PC-9 (cell line): ENCODE data around the gene RNASE1.

ENCODE experiments used
- EZH2 ChIP-seq: fragments of 200-600 bp; sonication (generic); IDR thresholded peaks from 2 replicates; pipeline ENCODE4 v1.8.0; 2017; ENCODE audit warnings: antibody characterized with exemption, low read depth
- TF ChIP-seq, protein P1 (sequence below): fragments of 200-600 bp; sonication (generic); conservative IDR thresholded peaks from 2 replicates; pipeline ENCODE4 v1.6.1; 2017; ENCODE audit warnings: mixed run types, antibody characterized with exemption, mild to moderate bottlenecking, moderate library complexity

DNA sequence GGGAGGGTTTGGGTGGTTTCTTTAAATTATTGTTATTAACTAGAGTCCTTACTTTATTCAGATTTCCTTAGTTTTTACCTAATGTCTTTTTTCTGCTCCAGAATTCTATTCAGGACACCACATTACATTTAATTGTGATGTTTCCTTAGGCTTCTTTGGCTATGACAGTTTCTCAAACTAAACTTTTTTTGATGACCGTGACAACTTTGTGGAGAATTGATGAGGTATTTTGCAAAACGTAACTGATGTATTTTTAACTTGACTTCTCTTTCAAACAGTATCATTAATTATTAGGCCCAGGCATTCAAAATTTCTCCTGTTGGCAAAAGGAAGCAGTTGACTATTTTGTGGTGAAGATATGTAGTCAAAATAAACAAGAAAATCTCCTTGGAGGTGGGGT is 11.0 kb downstream of the RNASE1 start:
- TF ChIP-seq, protein P1, sequence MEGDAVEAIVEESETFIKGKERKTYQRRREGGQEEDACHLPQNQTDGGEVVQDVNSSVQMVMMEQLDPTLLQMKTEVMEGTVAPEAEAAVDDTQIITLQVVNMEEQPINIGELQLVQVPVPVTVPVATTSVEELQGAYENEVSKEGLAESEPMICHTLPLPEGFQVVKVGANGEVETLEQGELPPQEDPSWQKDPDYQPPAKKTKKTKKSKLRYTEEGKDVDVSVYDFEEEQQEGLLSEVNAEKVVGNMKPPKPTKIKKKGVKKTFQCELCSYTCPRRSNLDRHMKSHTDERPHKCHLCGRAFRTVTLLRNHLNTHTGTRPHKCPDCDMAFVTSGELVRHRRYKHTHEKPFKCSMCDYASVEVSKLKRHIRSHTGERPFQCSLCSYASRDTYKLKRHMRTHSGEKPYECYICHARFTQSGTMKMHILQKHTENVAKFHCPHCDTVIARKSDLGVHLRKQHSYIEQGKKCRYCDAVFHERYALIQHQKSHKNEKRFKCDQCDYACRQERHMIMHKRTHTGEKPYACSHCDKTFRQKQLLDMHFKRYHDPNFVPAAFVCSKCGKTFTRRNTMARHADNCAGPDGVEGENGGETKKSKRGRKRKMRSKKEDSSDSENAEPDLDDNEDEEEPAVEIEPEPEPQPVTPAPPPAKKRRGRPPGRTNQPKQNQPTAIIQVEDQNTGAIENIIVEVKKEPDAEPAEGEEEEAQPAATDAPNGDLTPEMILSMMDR: no peak
- TF ChIP-seq EZH2: no peak
